ENCODE measurements around the gene DCANP1.
"Not testable (repeated sequence)": the region's sequence is repeated elsewhere in the genome, so short reads cannot be mapped to it uniquely, and the experiment has no call there.

The DCANP1 gene

DNA sequence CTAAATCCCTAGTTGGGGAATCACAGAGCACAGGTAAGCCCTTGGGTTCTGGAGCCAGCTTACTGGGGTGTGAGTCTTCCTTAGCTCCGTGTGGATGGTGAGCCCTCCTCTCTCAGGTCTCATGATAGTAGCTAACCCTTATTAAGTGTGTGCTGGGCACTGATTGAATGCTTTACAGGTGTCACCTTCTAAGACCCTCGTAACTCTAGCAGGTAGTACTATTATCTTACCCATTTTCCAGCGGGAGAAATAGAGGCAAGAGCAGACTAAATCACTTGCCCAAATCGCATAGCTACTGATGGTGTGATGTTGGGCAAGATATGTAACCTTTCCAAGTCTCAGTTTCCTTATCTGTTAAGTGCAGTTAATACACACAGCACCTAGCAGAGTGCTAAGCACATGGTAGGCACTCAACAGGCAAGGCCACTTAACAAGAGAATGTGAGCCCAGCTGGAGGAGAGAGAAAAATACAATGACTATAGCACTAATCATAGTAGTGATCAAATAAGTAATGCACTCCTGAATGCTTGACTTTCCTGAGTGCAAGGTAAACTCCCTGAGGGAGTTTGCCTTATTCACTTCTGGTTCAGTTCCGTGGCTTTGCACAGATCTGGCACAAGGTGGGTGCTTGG lies at the start of gene DCANP1:
Gene DCANP1, minus strand, starts transcription at position 51 of the 632 bp plus-strand sequence. CDS start 240 bp downstream, outside the sequence.
- DNase-seq (ENCODE audit: low spot score) = no peak

DNA sequence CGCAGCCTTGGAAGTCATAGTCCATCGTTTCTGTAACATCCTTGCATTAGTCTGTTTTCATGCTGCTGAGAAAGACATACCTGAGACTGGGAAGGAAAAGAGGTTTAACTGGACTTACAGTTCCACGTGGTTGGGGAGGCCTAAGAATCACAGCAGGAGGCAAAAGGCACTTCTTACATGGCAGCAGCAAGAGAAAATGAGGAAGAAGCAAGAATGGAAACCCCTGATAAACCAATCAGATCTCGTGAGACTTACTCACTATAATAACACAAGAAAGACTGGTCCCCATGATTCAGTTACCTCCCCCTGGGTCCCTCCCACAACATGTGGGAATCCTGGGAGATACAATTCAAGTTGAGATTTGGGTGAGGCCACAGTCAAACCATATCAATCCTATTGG lies 48.4 kb upstream of the DCANP1 start:
- DNase-seq (ENCODE audit: low spot score) = not testable (repeated sequence)

DNA sequence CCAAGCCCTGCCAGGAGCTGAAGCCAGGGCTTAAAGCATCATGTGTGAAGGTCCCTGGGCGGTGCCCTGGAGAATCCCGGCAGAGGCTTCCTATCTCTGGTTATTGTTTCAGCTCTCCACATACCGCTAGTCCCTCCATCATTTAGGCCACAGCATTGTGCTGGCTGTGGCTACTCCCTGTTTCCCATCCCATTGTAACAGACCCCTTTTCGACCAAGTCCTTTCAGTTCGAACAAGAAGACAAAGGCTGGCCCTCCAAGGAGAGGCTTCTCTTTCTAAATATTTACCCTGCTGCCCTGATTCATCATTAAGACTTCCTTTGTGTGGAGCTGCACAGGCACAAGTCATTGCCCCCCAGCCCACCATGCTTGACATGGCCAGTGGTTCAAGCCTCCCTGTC lies 47.0 kb upstream of the DCANP1 start:
- DNase-seq (ENCODE audit: low spot score) = no peak

- DNase-seq (ENCODE audit: low spot score) = no peak
Observed at GRCh38 chr5:135493406-135494180, 46.4 kb upstream of the DCANP1 start.

DNA sequence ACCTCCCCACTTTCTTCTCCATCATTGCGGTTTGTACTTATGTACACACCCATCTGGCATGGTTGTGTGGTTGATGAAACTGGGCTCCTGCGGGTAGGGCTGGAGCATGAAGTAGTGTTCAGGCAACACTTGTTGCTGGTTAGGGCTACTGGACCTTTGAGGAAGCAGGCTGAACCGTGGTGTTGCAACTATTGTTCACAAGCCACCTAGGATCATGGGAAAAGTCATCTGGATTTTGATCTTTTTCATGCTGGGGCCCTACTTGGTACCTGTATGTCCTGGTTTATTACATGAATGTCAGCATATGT lies 45.1 kb upstream of the DCANP1 start:
- DNase-seq (ENCODE audit: low spot score) = no peak

DNA sequence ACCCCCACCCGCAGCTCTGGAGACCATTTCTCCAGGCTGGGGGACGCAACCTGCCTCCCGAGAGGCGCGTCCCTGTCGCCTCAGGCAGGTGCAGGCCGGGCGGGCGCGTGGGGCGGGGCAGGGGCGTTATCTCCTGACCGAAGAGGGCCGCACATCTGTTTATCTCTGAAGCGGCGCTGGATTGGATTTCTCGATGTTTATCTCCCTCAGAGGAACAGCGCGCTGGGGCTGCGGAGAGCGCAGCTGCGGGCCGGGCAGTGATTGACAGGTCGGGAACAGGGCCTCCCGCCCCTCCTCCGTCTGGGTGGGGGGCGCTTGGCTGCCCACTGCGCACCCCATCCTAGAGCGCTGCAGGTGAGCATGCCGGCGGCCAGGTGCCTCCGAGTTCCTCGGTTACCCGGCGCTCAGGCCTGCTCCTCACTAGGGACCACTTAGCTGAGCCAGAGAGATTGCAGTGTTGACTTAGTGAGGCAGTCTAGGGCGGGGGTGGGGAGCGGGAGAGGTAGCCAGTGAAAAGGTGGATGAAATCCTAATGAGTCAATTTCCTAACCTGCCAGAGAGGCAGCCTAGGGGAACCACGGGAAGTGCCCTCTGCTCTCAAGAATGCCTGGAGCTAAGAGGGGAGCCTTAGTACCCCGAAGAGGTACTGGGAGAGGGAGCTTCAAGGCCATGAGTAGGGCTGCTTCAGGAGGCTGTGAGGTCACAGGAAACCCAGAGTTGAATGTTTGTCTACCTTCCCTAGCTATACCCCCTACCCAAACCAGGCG lies 44.6 kb upstream of the DCANP1 start:
- peak; percentile 47 for DNase-seq (ENCODE audit: low spot score)

DNA sequence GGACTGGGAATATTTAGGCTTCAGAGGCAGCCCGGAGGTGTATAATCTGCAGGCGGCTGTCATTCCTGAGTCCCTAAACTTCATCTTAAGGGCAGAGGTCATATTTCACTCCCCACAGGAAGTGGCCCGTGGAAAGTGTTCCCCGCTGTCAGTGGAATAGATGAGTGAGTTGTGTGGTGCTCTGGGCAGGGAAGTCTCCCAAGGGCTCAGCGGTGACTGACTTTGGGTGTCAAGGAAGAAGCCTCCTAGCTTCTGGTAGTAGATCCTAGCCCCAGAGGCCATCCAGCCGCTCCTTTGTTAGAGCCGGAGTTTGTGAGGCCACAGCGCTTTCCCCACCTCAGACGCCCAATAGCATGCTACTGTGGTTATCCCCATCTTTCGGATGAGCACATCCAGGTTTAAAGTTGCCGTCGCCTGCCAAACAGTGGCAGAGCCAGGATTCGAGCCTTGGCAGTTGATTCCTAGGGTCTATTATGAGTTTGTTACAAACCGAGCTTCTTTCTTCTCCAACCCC lies 43.9 kb upstream of the DCANP1 start:
- DNase-seq (ENCODE audit: low spot score) = no peak

GRCh38 chr5:135490245-135491037 lies 43.3 kb upstream of the DCANP1 start:
- DNase-seq (ENCODE audit: low spot score) = peak; percentile 47

DNA sequence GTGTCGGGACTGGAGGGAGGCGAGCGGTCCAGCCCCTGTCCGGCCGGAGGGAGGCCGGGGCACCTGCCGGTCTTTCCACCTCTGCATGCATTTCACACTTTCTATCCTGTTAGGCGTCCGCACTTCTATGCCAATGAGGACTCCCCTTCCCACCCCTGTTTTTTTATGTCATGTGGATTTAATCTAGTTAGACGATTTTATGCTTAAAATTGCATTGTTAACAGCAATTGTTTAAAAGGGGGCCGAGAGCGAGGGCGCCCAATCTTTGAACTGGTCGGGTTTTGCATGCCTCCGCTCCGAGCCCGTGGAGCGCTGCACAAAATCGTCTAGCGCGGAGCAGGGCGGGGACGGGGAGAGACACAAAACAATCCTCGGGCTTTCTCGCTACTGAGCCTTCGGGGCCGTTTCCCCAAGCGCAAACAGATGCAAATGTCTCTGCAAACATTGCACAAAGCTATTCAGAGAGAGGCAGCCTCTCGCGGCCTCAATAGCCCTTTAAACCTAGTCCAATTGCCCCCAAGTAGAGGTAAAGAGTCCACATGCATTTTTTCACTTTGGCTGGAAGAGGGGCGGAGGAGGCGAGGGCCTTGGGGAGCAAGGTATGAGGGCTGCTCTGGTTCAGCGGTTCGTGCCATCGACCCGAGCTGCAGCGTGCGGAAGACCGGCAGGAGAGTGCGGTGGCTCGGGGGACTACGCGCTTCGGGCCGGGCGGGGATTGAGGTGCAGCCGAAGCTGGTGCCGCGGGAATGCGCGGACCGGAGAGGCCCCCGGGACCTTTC lies 42.5 kb upstream of the DCANP1 start:
- DNase-seq (ENCODE audit: low spot score) = peak; percentile 47

DNA sequence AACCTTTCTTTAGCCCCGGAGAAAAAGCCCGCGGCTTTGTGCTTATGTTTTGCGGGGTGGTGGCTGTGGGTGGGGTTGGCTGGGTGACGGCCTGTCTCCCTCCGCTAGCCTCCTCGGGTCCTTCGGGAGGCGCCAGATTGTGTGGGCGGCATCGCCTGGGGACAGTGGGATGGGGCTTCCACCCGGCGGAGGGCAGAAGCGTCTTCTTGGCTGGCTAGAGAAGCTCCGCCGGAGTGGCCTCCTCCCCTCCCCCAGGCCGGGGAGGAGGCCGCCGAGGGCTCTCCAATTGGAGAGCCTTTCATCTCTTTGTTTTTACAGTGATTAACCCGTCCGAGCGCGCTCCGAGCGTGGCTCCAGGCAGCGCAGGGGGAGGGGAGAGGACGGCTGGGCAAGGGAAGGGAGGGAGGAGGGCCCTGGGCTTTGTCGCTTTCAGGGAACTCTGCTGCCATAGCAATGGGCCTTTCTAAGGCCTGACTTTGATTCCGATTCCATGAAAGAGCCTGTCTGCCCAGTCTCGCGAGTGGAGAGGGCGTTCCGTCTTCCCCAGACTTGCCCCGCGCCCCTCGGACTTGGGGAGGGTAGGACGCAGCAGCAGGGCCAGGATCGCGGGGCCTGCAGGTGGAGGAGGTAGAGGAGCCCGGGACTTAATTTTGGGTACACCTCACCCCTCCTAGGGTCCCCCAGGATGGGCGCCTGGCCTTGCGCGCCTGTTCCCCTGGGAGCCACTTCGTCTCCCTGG lies 41.7 kb upstream of the DCANP1 start:
- DNase-seq (ENCODE audit: low spot score) = peak; percentile 88

DNA sequence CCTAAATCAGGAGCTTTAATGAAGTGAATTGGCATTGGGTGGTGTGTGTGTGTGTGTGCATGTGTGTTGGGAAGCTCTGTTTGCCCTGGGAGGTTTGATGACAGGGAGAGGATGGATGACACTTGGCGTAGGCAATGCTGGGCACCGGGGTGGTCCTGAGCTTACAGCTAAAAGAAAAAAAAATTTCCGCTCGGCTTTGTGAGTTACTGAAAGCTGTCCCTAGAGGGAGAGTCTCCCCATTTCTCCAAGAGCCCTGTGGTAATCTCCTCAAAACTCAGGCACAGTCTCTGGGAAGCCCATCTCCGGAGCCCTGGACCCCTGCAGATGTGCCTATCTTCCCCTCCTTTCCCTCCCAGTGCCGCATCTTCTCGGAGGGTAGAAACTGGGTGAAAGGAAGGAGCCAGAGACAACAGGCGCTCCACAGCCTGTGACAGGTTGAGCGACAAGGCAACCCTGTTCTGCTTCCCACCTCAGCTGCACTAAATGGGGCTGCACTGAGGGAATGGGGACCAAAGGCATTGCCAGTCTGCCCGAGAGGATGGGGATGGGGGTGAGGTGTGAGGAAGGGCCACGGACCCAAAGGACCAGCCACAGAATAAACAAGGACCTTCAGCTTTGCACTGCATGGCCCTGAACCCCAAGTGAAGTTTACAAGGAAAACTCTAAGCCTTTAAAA lies 40.8 kb upstream of the DCANP1 start:
- DNase-seq (ENCODE audit: low spot score) = no peak

DNA sequence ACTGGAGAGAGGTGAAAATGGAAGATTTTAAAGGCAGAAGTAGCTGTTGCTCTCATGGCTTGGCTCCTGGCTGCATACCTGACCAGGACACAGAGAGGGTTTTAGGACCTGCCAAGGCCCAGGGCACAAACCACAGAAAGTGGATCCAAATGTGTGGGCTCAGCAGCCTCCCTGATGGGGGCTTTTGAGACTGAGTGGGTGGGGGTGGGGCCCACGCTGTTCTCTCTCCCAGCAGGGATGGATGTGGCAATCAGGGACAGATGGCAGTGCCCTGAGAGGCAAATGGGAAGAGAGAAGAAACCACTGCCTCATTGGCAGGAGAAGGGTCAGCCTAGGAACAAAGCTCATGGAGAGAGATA lies 39.9 kb upstream of the DCANP1 start:
- no peak for DNase-seq (ENCODE audit: low spot score)

DNA sequence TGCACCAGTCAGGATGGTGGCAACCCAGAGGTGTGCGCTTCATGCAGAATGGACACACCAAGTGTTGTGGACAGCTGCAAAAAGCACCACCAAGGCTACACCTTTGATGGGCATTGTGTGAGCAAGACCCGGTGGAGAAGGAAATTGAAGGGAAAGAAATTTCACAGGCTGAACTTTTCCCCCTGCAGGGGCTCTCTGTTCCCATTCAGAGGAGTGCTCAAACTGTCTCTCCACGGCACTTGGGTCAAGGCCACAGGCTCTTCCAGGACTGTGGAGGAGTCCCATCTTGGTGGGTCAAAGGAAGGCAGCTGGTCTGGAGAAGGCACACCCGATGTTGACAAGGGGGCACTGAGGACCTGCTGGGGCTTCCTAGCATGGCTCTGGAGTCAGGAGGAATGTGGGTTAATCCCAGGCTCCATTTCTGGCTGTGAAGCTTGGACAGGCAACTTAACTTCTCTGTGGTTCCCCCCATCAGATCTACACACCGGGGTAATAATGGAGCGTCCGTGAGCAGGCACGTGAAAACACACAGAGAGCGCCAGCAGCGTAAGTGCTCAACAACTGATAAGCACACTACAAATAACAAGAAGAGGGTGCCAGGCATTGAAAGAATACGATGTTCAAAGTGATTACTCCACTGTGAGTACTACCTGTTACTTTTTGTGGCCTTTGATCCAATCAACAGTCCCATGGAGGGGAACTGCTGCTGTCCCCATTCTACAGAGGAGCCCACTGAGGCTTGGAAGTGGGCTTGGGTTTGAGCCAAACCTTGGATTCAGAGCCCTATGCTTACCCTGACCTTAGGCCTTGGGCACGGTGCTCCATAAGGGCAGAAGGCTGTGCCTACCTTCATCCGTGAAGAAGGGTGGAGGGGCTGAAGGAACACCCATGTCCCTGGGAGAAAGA lies 39.2 kb upstream of the DCANP1 start:
- no peak for DNase-seq (ENCODE audit: low spot score)

DNA sequence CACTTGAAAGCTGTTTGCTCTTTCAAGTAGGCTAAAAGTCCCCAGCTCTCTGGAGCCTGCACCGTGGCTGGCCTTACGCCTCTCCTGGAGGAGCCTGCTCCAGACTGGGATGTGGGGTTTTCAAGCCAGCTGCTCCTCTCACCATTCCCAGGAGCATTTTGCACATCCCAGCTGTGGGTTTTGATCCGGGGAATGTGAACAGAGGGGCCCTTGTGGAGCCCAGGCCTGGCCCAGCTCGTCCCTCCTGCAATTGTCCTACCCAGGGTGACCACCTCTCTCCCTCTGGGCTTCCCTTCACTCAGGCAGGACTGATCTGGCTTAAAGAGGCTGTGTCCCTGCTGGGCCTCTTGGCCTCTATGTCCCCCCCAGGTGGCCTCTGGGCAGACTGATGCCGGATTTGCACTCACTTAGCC lies 37.5 kb upstream of the DCANP1 start:
- DNase-seq (ENCODE audit: low spot score) = no peak

DNA sequence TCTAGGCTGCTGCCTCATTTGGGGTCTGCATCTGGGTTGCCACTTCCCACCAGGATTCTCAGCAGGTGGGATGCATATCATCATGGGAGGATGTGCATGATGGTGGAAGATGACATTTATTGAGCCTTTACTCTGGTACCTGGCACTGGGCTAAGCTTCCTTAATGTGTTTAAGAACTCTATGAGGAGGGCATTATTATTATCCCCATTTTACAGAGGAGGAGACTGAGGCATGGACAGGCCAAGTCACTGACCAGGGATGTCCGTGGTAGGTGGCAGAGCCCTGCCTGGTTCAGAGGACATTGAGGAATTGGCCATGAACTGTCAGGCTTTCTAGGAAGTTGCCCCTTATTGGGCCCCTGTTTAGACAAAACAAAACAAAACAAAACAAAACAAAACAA lies 36.1 kb upstream of the DCANP1 start:
- no peak for DNase-seq (ENCODE audit: low spot score)

DNA sequence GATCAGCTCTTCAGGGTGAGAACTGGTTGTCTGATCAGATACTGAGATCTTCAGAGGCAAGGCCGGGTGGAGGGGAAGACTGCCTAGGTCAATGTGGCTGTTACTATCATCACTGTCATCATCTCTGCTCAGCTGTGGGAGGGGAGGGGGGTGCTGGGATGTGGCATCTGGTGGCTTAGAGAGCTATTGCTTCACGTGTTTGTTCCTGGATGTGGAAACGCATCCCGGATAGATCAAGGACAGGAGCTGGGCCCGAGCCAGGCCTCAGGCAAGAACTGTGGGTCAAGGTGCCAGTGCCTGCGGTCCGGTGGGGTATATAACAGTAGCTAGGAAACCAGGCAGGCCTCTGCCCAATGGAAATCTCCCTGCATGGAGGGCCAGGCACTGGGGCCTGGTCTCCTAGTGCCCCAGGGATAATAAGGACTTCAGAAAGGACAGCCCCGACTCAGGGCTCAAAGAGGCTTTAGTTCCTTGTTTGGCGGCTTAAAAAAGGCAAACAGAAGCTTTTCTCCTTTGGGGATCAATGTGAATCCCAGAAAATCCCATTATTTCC lies 35.3 kb upstream of the DCANP1 start:
- DNase-seq (ENCODE audit: low spot score) = no peak

GRCh38 chr5:135481909-135482311 lies 34.8 kb upstream of the DCANP1 start:
- no peak for DNase-seq (ENCODE audit: low spot score)

GRCh38 chr5:135481387-135481786 lies 34.2 kb upstream of the DCANP1 start:
- no peak for DNase-seq (ENCODE audit: low spot score)

- DNase-seq (ENCODE audit: low spot score) = no peak
Observed at GRCh38 chr5:135480511-135480910, 33.4 kb upstream of the DCANP1 start.
